H9 (cell line): Measurements from ENCODE around the gene AKIRIN2. TPM values are rescaled to one million over a fixed set of nuclear protein-coding genes. Genes with fewer than 3 reads are reported as not detected.
A peak's percentile ranks its signal among the peaks of the same experiment; 100 is the strongest.

ENCODE experiments used
- DNase-seq: peaks from one replicate; pipeline ENCODE4 v3.0.0-alpha.2; 2017
- H2AFZ ChIP-seq: one replicate; pipeline ENCODE4 v1.6.1; 2013; ENCODE audit warnings: mild to moderate bottlenecking, low read length, control low read depth, moderate library complexity
- H2AK5ac ChIP-seq: 2 replicates; pipeline ENCODE4 v1.6.1; 2013; ENCODE audit warnings: low read length, control low read depth, mixed read lengths; ENCODE audit not compliant: insufficient read length
- H2BK120ac ChIP-seq: one replicate; pipeline ENCODE4 v1.6.1; 2013; ENCODE audit warnings: low read depth, mild to moderate bottlenecking, low read length, control low read depth, inconsistent platforms; ENCODE audit not compliant: poor library complexity, severe bottlenecking
- H2BK12ac ChIP-seq: 2 replicates; pipeline ENCODE4 v1.6.1; 2013; ENCODE audit warnings: low read length, control low read depth, mixed read lengths, low read depth; ENCODE audit not compliant: insufficient read length
- H2BK15ac ChIP-seq: 2 replicates; pipeline ENCODE4 v1.6.1; 2013; ENCODE audit warnings: low read depth, low read length, control low read depth
- H2BK20ac ChIP-seq: one replicate; pipeline ENCODE4 v1.6.1; 2013; ENCODE audit warnings: low read depth, mild to moderate bottlenecking, low read length, control low read depth, inconsistent platforms; ENCODE audit not compliant: poor library complexity, severe bottlenecking
- H2BK5ac ChIP-seq: 2 replicates; pipeline ENCODE4 v1.6.1; 2013; ENCODE audit warnings: low read length, control low read depth, mixed read lengths; ENCODE audit not compliant: insufficient read length
- H3K14ac ChIP-seq: 2 replicates; pipeline ENCODE4 v1.6.1; 2013; ENCODE audit warnings: low read length, control low read depth; ENCODE audit not compliant: insufficient read depth
- H3K18ac ChIP-seq: 2 replicates; pipeline ENCODE4 v1.6.1; 2013; ENCODE audit warnings: low read depth, mild to moderate bottlenecking, mixed read lengths, low read length, control low read depth; ENCODE audit not compliant: insufficient read length
- H3K23ac ChIP-seq: 2 replicates; pipeline ENCODE4 v1.6.1; 2013; ENCODE audit warnings: low read length, control low read depth, mixed read lengths, low read depth; ENCODE audit not compliant: insufficient read length
- H3K23me2 ChIP-seq: 2 replicates; pipeline ENCODE4 v1.6.1; 2013; ENCODE audit warnings: low read depth, mild to moderate bottlenecking, mixed read lengths, low read length, control low read depth; ENCODE audit not compliant: insufficient read length, poor library complexity, severe bottlenecking
- H3K27ac ChIP-seq: 2 replicates; pipeline ENCODE4 v1.5.1; 2013; ENCODE audit warnings: low read length, control low read depth, mixed read lengths, low read depth; ENCODE audit not compliant: insufficient read length
- H3K27me3 ChIP-seq: 2 replicates; pipeline ENCODE4 v1.6.1; 2013; ENCODE audit warnings: low read length, control low read depth, inconsistent platforms; ENCODE audit not compliant: insufficient read depth
- H3K4ac ChIP-seq: 2 replicates; pipeline ENCODE4 v1.6.1; 2013; ENCODE audit warnings: low read depth, mild to moderate bottlenecking, control low read depth, inconsistent platforms, low read length, moderate library complexity
- H3K4me1 ChIP-seq: 2 replicates; pipeline ENCODE4 v1.6.1; 2013; ENCODE audit warnings: low read length, control low read depth, inconsistent platforms; ENCODE audit not compliant: insufficient read depth
- H3K4me2 ChIP-seq: 2 replicates; pipeline ENCODE4 v1.6.1; 2013; ENCODE audit warnings: low read length, control low read depth, mixed read lengths; ENCODE audit not compliant: insufficient read length, insufficient read depth
- H3K56ac ChIP-seq: 2 replicates; pipeline ENCODE4 v1.6.1; 2013; ENCODE audit warnings: low read depth, mild to moderate bottlenecking, mixed read lengths, low read length, control low read depth; ENCODE audit not compliant: insufficient read length
- H3K79me1 ChIP-seq: 2 replicates; pipeline ENCODE4 v1.6.1; 2013; ENCODE audit warnings: low read depth, mild to moderate bottlenecking, moderate library complexity, low read length, control low read depth, inconsistent platforms; ENCODE audit not compliant: insufficient read depth, poor library complexity, severe bottlenecking
- H3K79me2 ChIP-seq: 2 replicates; pipeline ENCODE4 v1.6.1; 2013; ENCODE audit warnings: low read length, control low read depth, inconsistent platforms; ENCODE audit not compliant: insufficient read depth
- H3K9ac ChIP-seq: 2 replicates; pipeline ENCODE4 v1.6.1; 2013; ENCODE audit warnings: low read length, control low read depth, mixed read lengths; ENCODE audit not compliant: insufficient read length; ENCODE audit errors: extremely low read depth
- H3K9me3 ChIP-seq: one replicate; pipeline ENCODE4 v1.6.1; 2013; ENCODE audit warnings: low read depth, low read length, inconsistent platforms; ENCODE audit not compliant: control insufficient read depth
- H3T11ph ChIP-seq: one replicate; pipeline ENCODE4 v1.6.1; 2013; ENCODE audit warnings: mild to moderate bottlenecking, low read length, control low read depth, inconsistent platforms
- H4K20me1 ChIP-seq: one replicate; pipeline ENCODE4 v1.6.1; 2013; ENCODE audit not compliant: control insufficient read depth, insufficient read length, insufficient read depth
- H4K5ac ChIP-seq: 2 replicates; pipeline ENCODE4 v1.6.1; 2013; ENCODE audit warnings: low read depth, mild to moderate bottlenecking, mixed read lengths, low read length, control low read depth; ENCODE audit not compliant: insufficient read length
- H4K8ac ChIP-seq: replicated peaks from 2 replicates; pipeline ENCODE4 v1.6.1; 2013; ENCODE audit warnings: low read length, control low read depth, mixed read lengths, low read depth; ENCODE audit not compliant: insufficient read length
- H4K91ac ChIP-seq: 2 replicates; pipeline ENCODE4 v1.6.1; 2013; ENCODE audit warnings: low read depth, mild to moderate bottlenecking, moderate library complexity, mixed read lengths, low read length, control low read depth; ENCODE audit not compliant: insufficient read length
- H3K27ac Mint-ChIP-seq, 3 experiments: 2 replicates in 2 of 3; 3 replicates in 1 of 3; pipeline ENCODE4 v1.8.0; 2020 to 2021; ENCODE audit warnings: mixed read lengths in 3 of 3, mild to moderate bottlenecking in 1 of 3, moderate library complexity in 1 of 3
- H3K27me3 Mint-ChIP-seq: 2 replicates; pipeline ENCODE4 v1.8.0; 2021; ENCODE audit warnings: low read depth, mild to moderate bottlenecking, moderate library complexity, mixed read lengths
- H3K36me3 Mint-ChIP-seq, 3 experiments: 2 replicates in 2 of 3; 3 replicates in 1 of 3; pipeline ENCODE4 v1.8.0; 2020 to 2021; ENCODE audit warnings: low read depth in 3 of 3, mixed read lengths in 3 of 3; ENCODE audit not compliant: insufficient read depth in 1 of 3
- H3K4me1 Mint-ChIP-seq, 2 experiments: 2 replicates each; pipeline ENCODE4 v1.8.0; 2020; ENCODE audit warnings: mixed read lengths in 2 of 2
- H3K4me3 Mint-ChIP-seq, 2 experiments: 2 replicates in 1 of 2; 3 replicates in 1 of 2; pipeline ENCODE4 v1.8.0; 2020 to 2021; ENCODE audit warnings: mild to moderate bottlenecking in 2 of 2, mixed read lengths in 2 of 2, moderate library complexity in 1 of 2
- H3K9me3 Mint-ChIP-seq, 2 experiments: 2 replicates in 1 of 2; 3 replicates in 1 of 2; pipeline ENCODE4 v1.8.0; 2020; ENCODE audit warnings: mild to moderate bottlenecking in 2 of 2, mixed read lengths in 2 of 2, moderate library complexity in 1 of 2
- CTCF ChIP-seq: fragments of 200-600 bp; sonication (generic); conservative IDR thresholded peaks from 3 replicates; pipeline ENCODE4 v1.8.0; 2021; ENCODE audit warnings: antibody characterized with exemption, mild to moderate bottlenecking
- WGBS: extraction: QIAGEN DNeasy Blood & Tissue Kit; methylation state at CpG from one replicate; pipeline ENCODE4 v1.1.7; 2013; ENCODE audit warnings: missing lambda C conversion rate, low lambda C conversion rate, mixed read lengths; ENCODE audit not compliant: insufficient read length; ENCODE audit errors: extremely low coverage; 5-methylcytosine and 5-hydroxymethylcytosine counted together
- total RNA-seq: library from RNA; stranded (reverse); gene quantifications from 2 replicates; pipeline ENCODE4 v1.2.1, GENCODE V29; 2021

Gene AKIRIN2
- total RNA-seq, 1 experiment from 2014 or later: 75.7 TPM

GRCh38 chr6:87716928-87717614 is 15.0 kb upstream of the AKIRIN2 start:
- Histone ChIP-seq H3K23ac (no peak overlapping the region), H3K79me2 (no peaks in the 10 kb centered on the region), H2AFZ (no peak overlapping the region), H2BK12ac (no peak overlapping the region), H3K4me1 (no peaks in the 10 kb centered on the region), H3T11ph (no peak overlapping the region), H3K18ac (no peak overlapping the region), H2BK120ac (no peak overlapping the region), H4K5ac (no peak overlapping the region), H4K91ac (no peak overlapping the region), H2BK15ac (no peak overlapping the region), H3K4me2 (no peak overlapping the region), H3K79me1 (no peaks in the 10 kb centered on the region), H4K20me1 (no peaks in the 10 kb centered on the region), H2AK5ac (no peak overlapping the region), H3K23me2 (no peaks in the 10 kb centered on the region), H3K14ac (no peak overlapping the region), H2BK20ac (no peak overlapping the region), H2BK5ac (no peak overlapping the region), H4K8ac (no peak overlapping the region), H3K27ac (no peak overlapping the region), H3K9me3 (no peaks in the 10 kb centered on the region), H3K9ac (no peak overlapping the region), H3K56ac (no peak overlapping the region), H3K27me3 (no peaks in the 10 kb centered on the region), H3K4ac (no peak overlapping the region)
- WGBS: no CpG with 5 or more reads among the region's 4 CpGs
- no peak for TF ChIP-seq CTCF
- no peak overlapping the region for H3K4me3 Mint-ChIP-seq
- H3K27me3 Mint-ChIP-seq: no peaks in the 10 kb centered on the region
- no peaks in the 10 kb centered on the region for H3K9me3 Mint-ChIP-seq
- peaks cover 10 to 21% of the 10 kb centered on the region in 2 experiments for H3K4me1 Mint-ChIP-seq
- no peak for DNase-seq
- no peaks in the 10 kb centered on the region for H3K36me3 Mint-ChIP-seq
- H3K27ac Mint-ChIP-seq: peak overlapping the region in 1 of 3 experiments; percentile 63; a peak in 3 of 7 replicates
